ENCODE results near the gene KCNMB3.

KCNMB3 gene

DNA sequence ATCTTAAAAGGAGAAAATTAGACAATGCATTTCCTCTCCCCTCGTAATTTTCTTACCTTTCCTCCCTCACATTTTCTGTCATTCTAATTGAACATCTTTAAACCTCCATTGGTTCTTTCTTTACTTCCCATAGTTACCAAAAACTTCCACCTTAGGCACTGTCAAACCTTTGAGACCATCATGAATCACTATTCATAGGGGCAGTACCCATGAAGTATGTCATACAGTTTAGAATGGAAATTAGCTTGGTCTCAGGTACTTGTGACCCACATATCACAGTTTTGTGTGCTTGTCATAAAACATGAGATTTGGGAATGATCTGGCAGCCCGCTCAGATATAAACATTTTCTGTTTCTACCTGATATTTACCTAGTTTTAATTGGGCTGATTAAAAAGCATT lies 50.1 kb downstream of the KCNMB3 start:
- CTCF ChIA-PET = no interaction called here
- POLR2A ChIA-PET = no interaction called here

GRCh38 chr3:179196700-179197099 lies 54.2 kb downstream of the KCNMB3 start:
- TF ChIP-seq, protein P1, sequence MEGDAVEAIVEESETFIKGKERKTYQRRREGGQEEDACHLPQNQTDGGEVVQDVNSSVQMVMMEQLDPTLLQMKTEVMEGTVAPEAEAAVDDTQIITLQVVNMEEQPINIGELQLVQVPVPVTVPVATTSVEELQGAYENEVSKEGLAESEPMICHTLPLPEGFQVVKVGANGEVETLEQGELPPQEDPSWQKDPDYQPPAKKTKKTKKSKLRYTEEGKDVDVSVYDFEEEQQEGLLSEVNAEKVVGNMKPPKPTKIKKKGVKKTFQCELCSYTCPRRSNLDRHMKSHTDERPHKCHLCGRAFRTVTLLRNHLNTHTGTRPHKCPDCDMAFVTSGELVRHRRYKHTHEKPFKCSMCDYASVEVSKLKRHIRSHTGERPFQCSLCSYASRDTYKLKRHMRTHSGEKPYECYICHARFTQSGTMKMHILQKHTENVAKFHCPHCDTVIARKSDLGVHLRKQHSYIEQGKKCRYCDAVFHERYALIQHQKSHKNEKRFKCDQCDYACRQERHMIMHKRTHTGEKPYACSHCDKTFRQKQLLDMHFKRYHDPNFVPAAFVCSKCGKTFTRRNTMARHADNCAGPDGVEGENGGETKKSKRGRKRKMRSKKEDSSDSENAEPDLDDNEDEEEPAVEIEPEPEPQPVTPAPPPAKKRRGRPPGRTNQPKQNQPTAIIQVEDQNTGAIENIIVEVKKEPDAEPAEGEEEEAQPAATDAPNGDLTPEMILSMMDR (IDR thresholded peaks at IDR 0.05; ENCODE audit: control extremely low read depth, extremely low read depth, low read depth, missing control alignments) = no peak
- DNase-seq (ENCODE audit: extremely low spot score) = no peak
- POLR2A ChIA-PET = no interaction called here
- CTCF ChIA-PET = interaction anchor here (4.3 kb wide), 1 partner anchor 11 kb away, joined by 25 read pairs; no protein-coding TSS in a partner anchor

More for the DNA sequence above, 50.1 kb downstream of the KCNMB3 start:
- no peak for DNase-seq (ENCODE audit: extremely low spot score)
- TF ChIP-seq, protein P1 (IDR thresholded peaks at IDR 0.05; ENCODE audit: control extremely low read depth, extremely low read depth, low read depth, missing control alignments) = no peak

DNA sequence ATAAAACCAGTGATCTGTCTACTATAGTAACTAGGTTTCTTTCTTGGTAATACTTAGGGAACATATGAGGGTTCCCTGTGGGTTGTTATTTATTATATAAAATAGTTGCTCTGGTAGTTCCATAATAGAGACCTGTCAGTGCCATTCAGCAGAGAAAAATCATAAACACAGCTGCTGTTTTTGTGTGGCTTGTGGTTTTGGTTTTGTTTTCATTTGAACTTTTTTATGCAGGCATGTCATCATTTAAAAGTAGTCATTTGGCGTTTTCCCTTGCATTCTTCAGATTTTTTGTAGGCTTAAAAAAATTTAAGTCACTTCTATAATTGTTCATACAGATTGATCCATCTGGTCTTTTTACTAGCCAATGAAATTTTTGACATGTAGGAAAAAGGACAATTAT lies 54.8 kb downstream of the KCNMB3 start:
- ChIA-PET CTCF (interaction anchor here (1.0 to 4.3 kb wide), 3 partner anchors 8 to 30 kb away, joined by 3 to 25 read pairs (median 3); no protein-coding TSS in a partner anchor), POLR2A (no interaction called here)
- peak; percentile 58 for DNase-seq (ENCODE audit: extremely low spot score)
- TF ChIP-seq, protein P1 (IDR thresholded peaks at IDR 0.05; ENCODE audit: control extremely low read depth, extremely low read depth, low read depth, missing control alignments) = no peak

GRCh38 chr3:179194931-179195330 lies 56.0 kb downstream of the KCNMB3 start:
- DNase-seq (ENCODE audit: extremely low spot score) = no peak
- POLR2A ChIA-PET = interaction anchor here (0.7 kb wide), 1 partner anchor 127 kb away, joined by 9 read pairs; no protein-coding TSS in a partner anchor
- TF ChIP-seq, protein P1 (IDR thresholded peaks at IDR 0.05; ENCODE audit: control extremely low read depth, extremely low read depth, low read depth, missing control alignments) = no peak

More at GRCh38 chr3:179194931-179195330, 56.0 kb downstream of the KCNMB3 start:
- CTCF ChIA-PET = interaction anchor here (1.0 to 4.3 kb wide), 3 partner anchors 9 to 28 kb away, joined by 3 to 25 read pairs (median 3); no protein-coding TSS in a partner anchor
